ENCODE results near the gene FBXO44. TPM values are rescaled to one million over a fixed set of nuclear protein-coding genes. Genes with fewer than 3 reads are reported as not detected.

Gene FBXO44
- total and polyA plus RNA-seq, 2 experiments from 2014 or later: 22.0 to 30.8 TPM

- TF ChIP-seq CTCF (conservative IDR thresholded peaks at IDR 0.05; ENCODE audit: low read depth in 2 of 2): no peak
These were observed 44.0 kb upstream of the FBXO44 start (continued) for GRCh38 chr1:11610629-11611180.

DNA sequence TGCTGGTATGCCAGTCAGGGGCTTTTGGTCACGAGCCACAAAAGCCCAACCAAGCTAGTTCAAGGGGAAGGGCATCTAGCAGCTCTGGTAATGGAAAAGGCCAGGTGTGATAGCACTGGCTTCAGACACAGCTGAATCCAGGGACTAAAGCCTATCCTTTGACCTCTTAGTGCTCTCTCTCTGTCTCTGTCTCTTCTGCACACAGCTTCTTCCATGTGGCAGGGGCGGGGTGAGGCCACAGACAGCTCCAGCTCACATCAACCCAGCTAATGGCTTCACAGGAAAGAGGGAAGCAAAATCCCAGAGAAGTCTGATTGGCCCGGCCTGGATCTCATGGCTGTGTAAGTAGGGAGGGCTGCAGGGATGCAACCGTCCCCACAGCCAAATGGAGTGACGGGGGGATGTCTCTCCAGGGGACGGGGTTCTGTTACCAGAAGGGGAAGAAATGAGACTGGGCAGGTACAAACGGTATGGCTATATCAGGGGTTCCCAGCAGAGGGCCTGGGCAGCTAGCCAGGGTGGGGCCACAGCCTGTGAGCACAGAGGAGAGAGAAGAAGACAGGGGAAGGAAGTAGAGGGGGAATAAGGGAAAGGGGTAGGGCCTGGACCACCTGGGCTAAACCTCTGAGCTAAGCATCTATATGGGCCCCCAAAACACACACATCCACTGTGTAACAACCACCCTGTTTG lies 42.9 kb upstream of the FBXO44 start:
- Histone ChIP-seq H3K4me1 (ENCODE audit: insufficient read depth) (no peaks in the 10 kb centered on the region), H3K27me3 (ENCODE audit: insufficient read depth) (no peaks in the 10 kb centered on the region), H4K20me1 (replicated peaks; ENCODE audit: insufficient read depth) (no peaks in the 10 kb centered on the region), H3K27ac (ENCODE audit: low read depth) (no peak overlapping the region), H3K9me2 (ENCODE audit: insufficient read depth) (no peaks in the 10 kb centered on the region), H3K4me2 (no peak overlapping the region), H3F3A (replicated peaks; ENCODE audit: low read depth) (no peaks in the 10 kb centered on the region), H3K79me2 (replicated peaks; ENCODE audit: insufficient read depth) (no peaks in the 10 kb centered on the region), H3K4me3 (no peak overlapping the region), H2AFZ (no peak overlapping the region), H3K36me3 (ENCODE audit: insufficient read depth) (no peaks in the 10 kb centered on the region)
- H3K9me3 Mint-ChIP-seq: peaks cover 5% of the 10 kb centered on the region
- H3K4me1 Mint-ChIP-seq: 0 out of 3 replicates have a peak, but pooled peaks cover 3% of the 10 kb centered on the region
- ATAC-seq (peak; percentile 88), DNase-seq (ENCODE audit: low spot score) (peak; percentile 35)
- peaks cover 4% of the 10 kb centered on the region for H3K27me3 Mint-ChIP-seq (ENCODE audit: insufficient read depth, low read depth, poor library complexity)
- peaks cover 3% of the 10 kb centered on the region; the same call in 1 of the 3 replicates for H3K36me3 Mint-ChIP-seq (ENCODE audit: low read depth)
- H3K27ac Mint-ChIP-seq: no peak overlapping the region
- H3K4me3 Mint-ChIP-seq: no peak overlapping the region
- TF ChIP-seq CTCF (conservative IDR thresholded peaks at IDR 0.05; ENCODE audit: low read depth in 2 of 2) (peak in 1 of 2 experiments; percentile 18; a peak in 2 of 4 replicates), REST (IDR thresholded peaks at IDR 0.05; ENCODE audit: unreplicated experiment) (no peak)

DNA sequence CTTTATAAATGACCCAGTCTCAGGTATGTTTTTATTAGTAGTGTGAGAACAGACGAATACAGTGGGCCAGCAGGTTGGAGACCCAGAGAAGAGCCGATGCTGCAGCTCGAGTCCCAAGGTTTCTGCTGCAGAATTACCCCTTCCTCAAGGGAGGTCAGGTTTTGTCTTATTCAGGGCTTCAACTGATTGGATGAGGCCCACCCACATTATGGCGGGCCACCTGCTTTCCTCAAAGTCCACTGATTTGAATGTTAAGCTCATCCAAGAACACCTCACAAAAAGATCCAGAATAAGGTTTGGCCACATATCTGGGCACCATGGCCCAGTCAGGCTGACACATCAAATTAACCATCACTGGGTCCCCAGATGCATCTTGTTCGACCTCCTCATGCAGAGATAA lies 41.3 kb upstream of the FBXO44 start:
- no peaks in the 10 kb centered on the region for H3K79me2 ChIP-seq (replicated peaks; ENCODE audit: insufficient read depth)
- H3K4me3 ChIP-seq: no peak overlapping the region
- H3K27ac ChIP-seq (ENCODE audit: low read depth): no peak overlapping the region
- Mint-ChIP-seq H3K4me3 (no peak overlapping the region), H3K36me3 (ENCODE audit: low read depth) (no peaks in the 10 kb centered on the region; the same call in 2 of the 3 replicates), H3K4me1 (0 out of 3 replicates have a peak, but pooled peaks cover 3% of the 10 kb centered on the region), H3K27me3 (ENCODE audit: insufficient read depth, low read depth, poor library complexity) (peaks cover 5% of the 10 kb centered on the region), H3K9me3 (no peaks in the 10 kb centered on the region; the same call in 2 of the 3 replicates), H3K27ac (no peak overlapping the region)
- H3K27me3 ChIP-seq (ENCODE audit: insufficient read depth): no peaks in the 10 kb centered on the region
- H3F3A ChIP-seq (replicated peaks; ENCODE audit: low read depth): no peaks in the 10 kb centered on the region
- H3K36me3 ChIP-seq (ENCODE audit: insufficient read depth): no peaks in the 10 kb centered on the region
- no peak overlapping the region for H3K4me2 ChIP-seq
- ATAC-seq (no peak), DNase-seq (ENCODE audit: low spot score) (no peak)
- no peaks in the 10 kb centered on the region for H3K4me1 ChIP-seq (ENCODE audit: insufficient read depth)
- no peaks in the 10 kb centered on the region for H3K9me2 ChIP-seq (ENCODE audit: insufficient read depth)
- H4K20me1 ChIP-seq (replicated peaks; ENCODE audit: insufficient read depth): no peaks in the 10 kb centered on the region
- H2AFZ ChIP-seq: no peak overlapping the region
- TF ChIP-seq JUNB (IDR thresholded peaks at IDR 0.05; ENCODE audit: unreplicated experiment) (no peak), STAT1 (IDR thresholded peaks at IDR 0.05; ENCODE audit: unreplicated experiment) (no peak), EZH2phosphoT487 (IDR thresholded peaks at IDR 0.05; ENCODE audit: unreplicated experiment) (no peak), ZNF331 (CRISPR knock-in tag; IDR thresholded peaks at IDR 0.05; ENCODE audit: low read depth) (no peak), ZNF114 (CRISPR knock-in tag; IDR thresholded peaks at IDR 0.05) (no peak), REST (IDR thresholded peaks at IDR 0.05; ENCODE audit: unreplicated experiment) (no peak)
- TF ChIP-seq, protein P1, sequence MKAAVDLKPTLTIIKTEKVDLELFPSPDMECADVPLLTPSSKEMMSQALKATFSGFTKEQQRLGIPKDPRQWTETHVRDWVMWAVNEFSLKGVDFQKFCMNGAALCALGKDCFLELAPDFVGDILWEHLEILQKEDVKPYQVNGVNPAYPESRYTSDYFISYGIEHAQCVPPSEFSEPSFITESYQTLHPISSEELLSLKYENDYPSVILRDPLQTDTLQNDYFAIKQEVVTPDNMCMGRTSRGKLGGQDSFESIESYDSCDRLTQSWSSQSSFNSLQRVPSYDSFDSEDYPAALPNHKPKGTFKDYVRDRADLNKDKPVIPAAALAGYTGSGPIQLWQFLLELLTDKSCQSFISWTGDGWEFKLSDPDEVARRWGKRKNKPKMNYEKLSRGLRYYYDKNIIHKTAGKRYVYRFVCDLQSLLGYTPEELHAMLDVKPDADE (IDR thresholded peaks at IDR 0.05): no peak

Data from GM23338 (cell line).